H1 (cell line): ENCODE data around the gene BEST2. TPM values are rescaled to one million over a fixed set of nuclear protein-coding genes. Genes with fewer than 3 reads are reported as not detected.
A peak's percentile ranks its signal among the peaks of the same experiment; 100 is the strongest.

Experiments
- CTCF ChIA-PET: fragments of 300-600 bp; sonication (Branson Sonifier 250); formaldehyde crosslinking; loops from one replicate; lab custom pipeline; 2021; ENCODE audit not compliant: partially characterized antibody; lab: Charles Lee
- POLR2A ChIA-PET: fragments of 300-600 bp; sonication (Branson Sonifier 250); formaldehyde crosslinking; loops from one replicate; lab custom pipeline; 2021; ENCODE audit warnings: inconsistent platforms; ENCODE audit not compliant: partially characterized antibody; lab: Charles Lee
- DNase-seq, 2 experiments: peaks; one replicate each; pipeline versions ENCODE4 v3.0.0 to v3.0.0-alpha.2; 2010 to 2022; ENCODE audit warnings: low spot score in 2 of 2, low read depth in 1 of 2, mixed read lengths in 1 of 2
- FAIRE-seq: peaks from 2 replicates; lab custom pipeline; 2011; peaks lifted over from hg19 to GRCh38; lab: Jason Lieb, UNC
- H2AFZ ChIP-seq: 2 replicates; pipeline ENCODE4 v1.8.1; 2012; ENCODE audit warnings: low read length, inconsistent platforms
- H2AK5ac ChIP-seq: 2 replicates; pipeline ENCODE4 v1.6.1; 2013; ENCODE audit warnings: low read depth, low read length
- H2BK120ac ChIP-seq: replicated peaks from 2 replicates; pipeline ENCODE3; 2013; ENCODE audit warnings: low read depth, low read length, inconsistent platforms
- H2BK12ac ChIP-seq: 2 replicates; pipeline ENCODE4 v1.6.1; 2013; ENCODE audit warnings: low read depth, low read length
- H2BK15ac ChIP-seq: 2 replicates; pipeline ENCODE4 v1.6.1; 2013; ENCODE audit warnings: low read length
- H2BK20ac ChIP-seq: 2 replicates; pipeline ENCODE4 v1.6.1; 2013; ENCODE audit warnings: low read length
- H2BK5ac ChIP-seq: 2 replicates; pipeline ENCODE4 v1.6.1; 2013; ENCODE audit warnings: low read depth, low read length
- H3K14ac ChIP-seq: 2 replicates; pipeline ENCODE4 v1.6.1; 2013; ENCODE audit warnings: inconsistent platforms; ENCODE audit not compliant: insufficient read length
- H3K18ac ChIP-seq: 2 replicates; pipeline ENCODE4 v1.6.1; 2013; ENCODE audit warnings: low read length; ENCODE audit errors: extremely low read depth
- H3K23ac ChIP-seq: 2 replicates; pipeline ENCODE4 v1.6.1; 2013; ENCODE audit warnings: inconsistent platforms; ENCODE audit not compliant: insufficient read length
- H3K23me2 ChIP-seq: 2 replicates; pipeline ENCODE4 v1.6.1; 2013; ENCODE audit warnings: low read depth, low read length
- H3K27ac ChIP-seq: 2 replicates; pipeline ENCODE4 v1.6.1; 2011; ENCODE audit warnings: low read depth, low read length, inconsistent platforms
- H3K27me3 ChIP-seq, 4 experiments: replicated peaks in 1 of 4; 1 replicate in 1 of 4; 2 replicates in 3 of 4; pipeline versions ENCODE4 v1.6.1 to v1.8.1; 2011 to 2013; ENCODE audit warnings: low read length in 3 of 4, mild to moderate bottlenecking in 3 of 4, inconsistent platforms in 2 of 4, mixed read lengths in 2 of 4, moderate library complexity in 1 of 4; ENCODE audit not compliant: control insufficient read depth in 3 of 4, insufficient read depth in 3 of 4; ENCODE audit errors: extremely low read depth in 1 of 4
- H3K36me3 ChIP-seq, 4 experiments: 2 replicates each; pipeline versions ENCODE4 v1.6.1 to v1.8.1; 2011 to 2013; ENCODE audit warnings: mild to moderate bottlenecking in 4 of 4, low read length in 3 of 4, moderate library complexity in 2 of 4, control low read depth in 1 of 4, inconsistent platforms in 1 of 4; ENCODE audit not compliant: insufficient read depth in 4 of 4, control insufficient read depth in 2 of 4
- H3K4ac ChIP-seq: replicated peaks from 2 replicates; pipeline ENCODE3; 2013; ENCODE audit warnings: low read length, low read depth, mixed read lengths, inconsistent platforms; ENCODE audit not compliant: insufficient read length
- H3K4me1 ChIP-seq, 4 experiments: replicated peaks in 1 of 4; 1 replicate in 1 of 4; 2 replicates in 3 of 4; pipeline versions ENCODE4 v1.6.1 to v1.8.1; 2011 to 2013; ENCODE audit warnings: low read length in 3 of 4, inconsistent platforms in 2 of 4, mixed read lengths in 1 of 4; ENCODE audit not compliant: insufficient read depth in 4 of 4, control insufficient read depth in 3 of 4
- H3K4me2 ChIP-seq, 2 experiments: 2 replicates each; pipeline versions ENCODE4 v1.6.1 to v1.8.1; 2011 to 2013; ENCODE audit warnings: low read depth in 2 of 2, low read length in 2 of 2, control low read depth in 1 of 2, inconsistent platforms in 1 of 2, mild to moderate bottlenecking in 1 of 2; ENCODE audit not compliant: insufficient read depth in 1 of 2
- H3K4me3 ChIP-seq, 4 experiments: fragments of 200-600, 300-600 bp in 1 of 4; sonication (generic), shearing (Covaris generic), sonication (Bioruptor Twin) in 1 of 4; 2 replicates each; pipeline versions ENCODE4 v1.5.1 to v1.8.1; 2011 to 2016; ENCODE audit warnings: low read length in 4 of 4, low read depth in 3 of 4, control low read depth in 2 of 4, inconsistent platforms in 2 of 4, mild to moderate bottlenecking in 2 of 4, mixed read lengths in 1 of 4, moderate library complexity in 1 of 4; ENCODE audit not compliant: insufficient read depth in 2 of 4; ENCODE audit errors: extremely low read depth in 1 of 4
- H3K56ac ChIP-seq: replicated peaks from 2 replicates; pipeline ENCODE3; 2013; ENCODE audit warnings: low read depth, mild to moderate bottlenecking, mixed read lengths, low read length, inconsistent platforms; ENCODE audit not compliant: insufficient read length
- H3K79me1 ChIP-seq: 2 replicates; pipeline ENCODE4 v1.6.1; 2013; ENCODE audit warnings: low read depth, low read length, control low read depth
- H3K79me2 ChIP-seq, 2 experiments: 2 replicates each; pipeline versions ENCODE4 v1.6.1 to v1.8.1; 2012 to 2013; ENCODE audit warnings: low read length in 2 of 2, mild to moderate bottlenecking in 2 of 2, inconsistent platforms in 1 of 2; ENCODE audit not compliant: insufficient read depth in 2 of 2, control insufficient read depth in 1 of 2
- H3K9ac ChIP-seq, 4 experiments: replicated peaks in 1 of 4; 1 replicate in 1 of 4; 2 replicates in 3 of 4; pipeline versions ENCODE4 v1.6.1 to v1.8.1; 2011 to 2013; ENCODE audit warnings: low read depth in 3 of 4, low read length in 3 of 4, control low read depth in 2 of 4, mild to moderate bottlenecking in 2 of 4, moderate library complexity in 2 of 4, inconsistent platforms in 1 of 4; ENCODE audit errors: extremely low read depth in 1 of 4
- H3K9me3 ChIP-seq, 2 experiments: 2 replicates each; pipeline versions ENCODE4 v1.6.1 to v1.8.1; 2012 to 2013; ENCODE audit warnings: mild to moderate bottlenecking in 2 of 2, moderate library complexity in 2 of 2, control low read depth in 1 of 2, inconsistent platforms in 1 of 2, low read depth in 1 of 2, low read length in 1 of 2, mixed read lengths in 1 of 2; ENCODE audit not compliant: insufficient read depth in 2 of 2
- H4K20me1 ChIP-seq, 2 experiments: replicated peaks in 1 of 2; 2 replicates each; pipeline versions ENCODE3 to v1.8.1; 2011 to 2013; ENCODE audit warnings: inconsistent platforms in 2 of 2, low read length in 2 of 2, mild to moderate bottlenecking in 1 of 2; ENCODE audit not compliant: insufficient read depth in 2 of 2, control insufficient read depth in 1 of 2
- H4K5ac ChIP-seq: 2 replicates; pipeline ENCODE4 v1.6.1; 2013; ENCODE audit warnings: low read length, low read depth, mixed read lengths, inconsistent platforms; ENCODE audit not compliant: insufficient read length
- H4K8ac ChIP-seq: 2 replicates; pipeline ENCODE4 v1.8.0; 2013; ENCODE audit warnings: mild to moderate bottlenecking, moderate library complexity, low read length, inconsistent platforms; ENCODE audit not compliant: insufficient read depth; ENCODE audit errors: extremely low read depth
- H4K91ac ChIP-seq: replicated peaks from 2 replicates; pipeline ENCODE3; 2013; ENCODE audit warnings: low read length, mixed read lengths, inconsistent platforms; ENCODE audit not compliant: insufficient read length
- JUND ChIP-seq: IDR thresholded peaks from 2 replicates; pipeline ENCODE4 v1.6.1; 2011; ENCODE audit warnings: mild to moderate bottlenecking, improper control_type of control experiment, low read length
- POLR2A ChIP-seq, 2 experiments: IDR thresholded peaks; 1 replicate in 1 of 2; 2 replicates in 1 of 2; pipeline ENCODE4 v1.6.1; 2011; ENCODE audit warnings: low read depth in 2 of 2, low read length in 2 of 2, mild to moderate bottlenecking in 2 of 2; ENCODE audit errors: control extremely low read depth in 1 of 2
- WGBS, 2 experiments: shearing (Covaris generic) in 1 of 2; methylation state at CpG; one replicate each; pipeline versions ENCODE4 v1.1.6 to v1.1.7; 2013 to 2015; ENCODE audit warnings: low lambda C conversion rate in 2 of 2, mixed read lengths in 2 of 2, inconsistent platforms in 1 of 2, low coverage in 1 of 2, missing lambda C conversion rate in 1 of 2; ENCODE audit not compliant: insufficient replicate concordance in 2 of 2, insufficient coverage in 1 of 2, insufficient read length in 1 of 2; ENCODE audit errors: extremely low coverage in 1 of 2, missing lambda C conversion rate in 1 of 2; 5-methylcytosine and 5-hydroxymethylcytosine counted together
- polyA plus RNA-seq, 7 experiments: library from polyadenylated mRNA; depleted of rRNA in 3 of 7; stranded (reverse) in 5 of 7; unstranded in 2 of 7; fragments of >200 nt in 5 of 7; fragments of 200-250 nt in 2 of 7; gene quantifications; 1 replicate in 5 of 7; 2 replicates in 1 of 7; 4 replicates in 1 of 7; pipeline versions ENCODE4 v1.2.1 to v1.2.3, GENCODE V29; 2011 to 2013; ENCODE audit warnings: missing spikeins in 2 of 7, mixed read lengths in 2 of 7
- total RNA-seq: library from RNA; stranded (reverse); fragmentation: NEBNext Ultra II Directional; extraction: Animal tissue kit (Norgen Biotek cat#: 25700); gene quantifications from 2 replicates; pipeline ENCODE4 v1.2.1, GENCODE V29; 2021

The BEST2 gene
- total and polyA plus RNA-seq, 2 of the 8 experiments (the other 6 are each of a cell fraction or from before 2014, with no cell fraction given): 4.6 to 7.3 TPM

DNA sequence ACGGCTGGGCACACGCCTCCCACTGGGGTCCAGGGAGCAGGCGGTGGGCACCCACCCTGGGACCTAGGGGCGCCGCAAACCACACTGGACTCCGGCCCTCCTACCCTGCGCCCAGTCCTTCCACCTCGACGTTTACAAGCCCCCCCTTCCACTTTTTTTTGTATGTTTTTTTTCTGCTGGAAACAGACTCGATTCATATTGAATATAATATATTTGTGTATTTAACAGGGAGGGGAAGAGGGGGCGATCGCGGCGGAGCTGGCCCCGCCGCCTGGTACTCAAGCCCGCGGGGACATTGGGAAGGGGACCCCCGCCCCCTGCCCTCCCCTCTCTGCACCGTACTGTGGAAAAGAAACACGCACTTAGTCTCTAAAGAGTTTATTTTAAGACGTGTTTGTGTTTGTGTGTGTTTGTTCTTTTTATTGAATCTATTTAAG is 41.3 kb downstream of the BEST2 start:
- Histone ChIP-seq H3K9me3 (no peaks in the 10 kb centered on the region), H2BK120ac (no peak overlapping the region), H4K5ac (no peak overlapping the region), H3K9ac (peak overlapping the region in 3 of 4 experiments; percentile 45 to 63 (median 61); a peak in 5 of 7 replicates), H3K23me2 (peaks cover 29% of the 10 kb centered on the region), H3K27me3 (peaks cover 0 to 18% (median 13%) of the 10 kb centered on the region in 4 experiments; a peak in 5 of 7 replicates), H3K56ac (peak overlapping the region; percentile 65), H3K36me3 (no peaks in the 10 kb centered on the region; a peak in 1 of 8 replicates), H2BK15ac (0 out of 2 replicates have a peak overlapping the region, but pooled peaks have one; percentile 61), H2BK20ac (no peak overlapping the region), H3K79me1 (no peaks in the 10 kb centered on the region), H4K8ac (peak overlapping the region; percentile 87), H2BK5ac (peak overlapping the region; percentile 78; the same call in 1 of the 2 replicates), H3K4me1 (peaks cover 9 to 40% (median 26%) of the 10 kb centered on the region in 4 experiments), H3K4me2 (peak overlapping the region; percentile 74 to 97), H4K91ac (peak overlapping the region; percentile 87), H3K4me3 (peak overlapping the region; percentile 46 to 71 (median 54)), H3K18ac (peak overlapping the region; percentile 95; the same call in 1 of the 2 replicates), H3K27ac (no peak overlapping the region), H3K79me2 (no peaks in the 10 kb centered on the region), H3K4ac (peak overlapping the region; percentile 92), H2BK12ac (0 out of 2 replicates have a peak overlapping the region, but pooled peaks have one; percentile 68), H4K20me1 (no peaks in the 10 kb centered on the region), H3K14ac (no peak overlapping the region), H2AK5ac (no peak overlapping the region), H2AFZ (no peak overlapping the region), H3K23ac (no peak overlapping the region)
- ChIA-PET POLR2A (interaction anchor here (0.7 to 15.2 kb wide), 24 partner anchors 7 to 359 kb away, joined by 3 to 317 read pairs (median 4); partner anchors contain the start of genes GET3, HOOK2, PRDX2 and RTBDN), CTCF (interaction anchor here (1.3 to 17.9 kb wide), 4 partner anchors 13 to 123 kb away, joined by 3 to 288 read pairs (median 146); a partner anchor contains a TSS)
- WGBS, 2 experiments: 8% methylated on average over 22 of the region's 22 CpGs; no CpG with 5 or more reads in 1 of the 2 experiments
- no peak for TF ChIP-seq JUND
- TF ChIP-seq POLR2A (IDR thresholded peaks at IDR 0.05; ENCODE audit: control extremely low read depth in 1 of 2, low read depth in 2 of 2, low read length in 2 of 2): peak in 1 of 2 experiments; percentile 71; a peak in 1 of 3 replicates
- no peak for DNase-seq
- FAIRE-seq: no peak
